OCI-LY3 (cell line): ENCODE data around the gene PARP1.

ENCODE experiments used
- H2AFZ ChIP-seq: fragments of 200-600, 300-600 bp; shearing (Covaris generic); 2 replicates; pipeline ENCODE4 v1.6.0; 2014; ENCODE audit warnings: antibody characterized with exemption, low read depth, low read length
- H3K27ac ChIP-seq: fragments of 200-600, 300-600 bp; sonication (generic); 2 replicates; pipeline ENCODE4 v1.5.1; 2014; ENCODE audit warnings: mild to moderate bottlenecking, low read length, moderate library complexity, mixed read lengths
- H3K27me3 ChIP-seq: fragments of 200-600, 300-600 bp; sonication (generic); 2 replicates; pipeline ENCODE4 v1.6.1; 2014; ENCODE audit warnings: low read depth, low read length, mixed read lengths
- H3K36me3 ChIP-seq: fragments of 200-600, 300-600 bp; sonication (generic); replicated peaks from 2 replicates; pipeline ENCODE3; 2014; ENCODE audit warnings: low read depth, low read length, mixed read lengths
- H3K4me1 ChIP-seq: fragments of 300-600, 200-600 bp; sonication (generic); 2 replicates; pipeline ENCODE4 v1.6.1; 2014; ENCODE audit warnings: low read length, mixed read lengths
- H3K4me2 ChIP-seq: fragments of 200-600, 300-600 bp; sonication (generic); 2 replicates; pipeline ENCODE4 v1.6.1; 2014; ENCODE audit warnings: low read length, mixed read lengths
- H3K4me3 ChIP-seq: fragments of 300-600, 200-600 bp; sonication (generic); 2 replicates; pipeline ENCODE4 v1.5.1; 2014; ENCODE audit warnings: antibody characterized with exemption, mild to moderate bottlenecking, low read length, moderate library complexity
- H3K79me2 ChIP-seq: fragments of 300-600, 200-600 bp; shearing (Covaris generic); 2 replicates; pipeline ENCODE4 v1.6.1; 2014; ENCODE audit warnings: mild to moderate bottlenecking, low read length, mixed read lengths
- H3K9ac ChIP-seq: fragments of 300-600, 200-600 bp; shearing (Covaris generic); 2 replicates; pipeline ENCODE4 v1.6.0; 2014; ENCODE audit warnings: mild to moderate bottlenecking, low read length, moderate library complexity
- H3K9me3 ChIP-seq: fragments of 200-600, 300-600 bp; shearing (Covaris generic); 2 replicates; pipeline ENCODE4 v1.6.1; 2014; ENCODE audit warnings: low read length, mixed read lengths; ENCODE audit not compliant: insufficient read depth
- H4K20me1 ChIP-seq: fragments of 200-600, 300-600 bp; sonication (generic); 2 replicates; pipeline ENCODE4 v1.6.1; 2016; ENCODE audit warnings: low read length, mixed read lengths; ENCODE audit not compliant: insufficient read depth
- CTCF ChIP-seq: fragments of 200-600, 300-600 bp; sonication (generic); IDR thresholded peaks from 2 replicates; pipeline ENCODE4 v1.5.1; 2014; ENCODE audit warnings: antibody characterized with exemption, low read length, low read depth
- EZH2phosphoT487 ChIP-seq: fragments of 200-600 bp; shearing (Covaris generic); IDR thresholded peaks from 2 replicates; pipeline ENCODE4 v1.6.1; 2018; ENCODE audit warnings: antibody characterized with exemption, mixed run types, low read depth

Gene PARP1

GRCh38 chr1:226409392-226409791 lies 1.5 kb upstream of the PARP1 start:
- no peak overlapping the region for H2AFZ ChIP-seq
- H3K4me2 ChIP-seq: no peak overlapping the region
- peaks cover 33% of the 10 kb centered on the region for H3K4me1 ChIP-seq
- H3K27me3 ChIP-seq: peaks cover 9% of the 10 kb centered on the region; the same call in 1 of the 2 replicates
- TF ChIP-seq CTCF (no peak), EZH2phosphoT487 (no peak)
- H3K9me3 ChIP-seq: no peaks in the 10 kb centered on the region
- H4K20me1 ChIP-seq: peaks cover 26% of the 10 kb centered on the region
- no peak overlapping the region for H3K27ac ChIP-seq
- no peak overlapping the region for H3K4me3 ChIP-seq
- no peak overlapping the region for H3K9ac ChIP-seq
- H3K36me3 ChIP-seq: peaks cover 5% of the 10 kb centered on the region
- peaks cover 34% of the 10 kb centered on the region for H3K79me2 ChIP-seq

GRCh38 chr1:226408285-226409184 lies 642 bp upstream of the PARP1 start:
- H3K4me1 ChIP-seq: peaks cover 41% of the 10 kb centered on the region
- H3K27me3 ChIP-seq: peaks cover 5% of the 10 kb centered on the region; the same call in 1 of the 2 replicates
- H3K4me2 ChIP-seq: peak overlapping the region; percentile 95
- H3K36me3 ChIP-seq: peaks cover 7% of the 10 kb centered on the region
- H3K79me2 ChIP-seq: peaks cover 43% of the 10 kb centered on the region
- no peak for TF ChIP-seq CTCF
- no peak for TF ChIP-seq EZH2phosphoT487
- H3K27ac ChIP-seq: peak overlapping the region; percentile 46
- H3K4me3 ChIP-seq: peak overlapping the region; percentile 76
- H3K9ac ChIP-seq: peak overlapping the region; percentile 80
- H3K9me3 ChIP-seq: no peaks in the 10 kb centered on the region
- H2AFZ ChIP-seq: peak overlapping the region; percentile 93
- peaks cover 35% of the 10 kb centered on the region for H4K20me1 ChIP-seq

- Histone ChIP-seq H3K36me3 (peaks cover 12% of the 10 kb centered on the region), H3K9ac (peak overlapping the region; percentile 72), H3K27ac (peak overlapping the region; percentile 82), H3K4me1 (peaks cover 43% of the 10 kb centered on the region), H3K27me3 (no peaks in the 10 kb centered on the region), H3K4me3 (peak overlapping the region; percentile 76), H4K20me1 (peaks cover 49% of the 10 kb centered on the region), H3K4me2 (peak overlapping the region; percentile 93), H3K9me3 (no peaks in the 10 kb centered on the region), H3K79me2 (peaks cover 57% of the 10 kb centered on the region), H2AFZ (no peak overlapping the region; the same call in 1 of the 2 replicates)
- TF ChIP-seq EZH2phosphoT487: no peak
- TF ChIP-seq CTCF: no peak
Measured at GRCh38 chr1:226407199-226407496, 745 bp downstream of the PARP1 start.

GRCh38 chr1:226406401-226406881 lies 1.5 kb downstream of the PARP1 start:
- Histone ChIP-seq H3K27me3 (no peaks in the 10 kb centered on the region), H2AFZ (no peak overlapping the region), H4K20me1 (peaks cover 52% of the 10 kb centered on the region), H3K9me3 (no peaks in the 10 kb centered on the region), H3K9ac (peak overlapping the region; percentile 72), H3K27ac (peak overlapping the region; percentile 82), H3K79me2 (peaks cover 63% of the 10 kb centered on the region), H3K4me1 (peaks cover 36% of the 10 kb centered on the region), H3K4me3 (peak overlapping the region; percentile 76), H3K4me2 (peak overlapping the region; percentile 93), H3K36me3 (peaks cover 19% of the 10 kb centered on the region)
- TF ChIP-seq CTCF (peak; percentile 18; the same call in 1 of the 2 replicates), EZH2phosphoT487 (no peak)
